Anterior cingulate cortex (tissue), 58 donors: Measurements from ENCODE around the gene TFCP2.
A peak's percentile ranks its signal among the peaks of the same experiment; 100 is the strongest.

Source experiments
- DNase-seq, 58 donors: peaks; one replicate each; lab custom pipeline; 2025; lab: John Stamatoyannopoulos, UW

TFCP2 gene

DNA sequence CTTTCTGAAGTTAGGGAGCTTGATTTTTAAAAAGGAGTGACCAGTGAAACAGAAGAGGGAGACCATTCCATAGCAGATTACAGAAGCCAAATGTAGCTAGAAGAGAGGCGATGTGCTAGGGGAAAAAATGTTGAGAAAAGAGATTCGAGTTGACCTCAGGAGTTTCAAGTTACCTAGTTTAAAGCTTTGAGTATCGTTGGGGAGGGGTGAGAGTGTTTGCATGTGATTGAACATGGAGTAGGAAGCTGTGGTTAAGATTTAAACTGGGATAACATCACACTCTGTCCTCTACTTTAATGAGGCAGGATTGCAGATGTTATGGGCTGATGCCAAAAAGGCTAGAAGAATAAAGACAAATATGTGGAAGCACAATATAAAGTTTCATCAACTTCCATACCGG lies 121.1 kb downstream of the TFCP2 start:
- DNase-seq: no peak

GRCh38 chr12:51049525-51049924 lies 123.4 kb downstream of the TFCP2 start:
- no peak for DNase-seq

GRCh38 chr12:51048661-51049251 lies 124.2 kb downstream of the TFCP2 start:
- DNase-seq: no peak

DNA sequence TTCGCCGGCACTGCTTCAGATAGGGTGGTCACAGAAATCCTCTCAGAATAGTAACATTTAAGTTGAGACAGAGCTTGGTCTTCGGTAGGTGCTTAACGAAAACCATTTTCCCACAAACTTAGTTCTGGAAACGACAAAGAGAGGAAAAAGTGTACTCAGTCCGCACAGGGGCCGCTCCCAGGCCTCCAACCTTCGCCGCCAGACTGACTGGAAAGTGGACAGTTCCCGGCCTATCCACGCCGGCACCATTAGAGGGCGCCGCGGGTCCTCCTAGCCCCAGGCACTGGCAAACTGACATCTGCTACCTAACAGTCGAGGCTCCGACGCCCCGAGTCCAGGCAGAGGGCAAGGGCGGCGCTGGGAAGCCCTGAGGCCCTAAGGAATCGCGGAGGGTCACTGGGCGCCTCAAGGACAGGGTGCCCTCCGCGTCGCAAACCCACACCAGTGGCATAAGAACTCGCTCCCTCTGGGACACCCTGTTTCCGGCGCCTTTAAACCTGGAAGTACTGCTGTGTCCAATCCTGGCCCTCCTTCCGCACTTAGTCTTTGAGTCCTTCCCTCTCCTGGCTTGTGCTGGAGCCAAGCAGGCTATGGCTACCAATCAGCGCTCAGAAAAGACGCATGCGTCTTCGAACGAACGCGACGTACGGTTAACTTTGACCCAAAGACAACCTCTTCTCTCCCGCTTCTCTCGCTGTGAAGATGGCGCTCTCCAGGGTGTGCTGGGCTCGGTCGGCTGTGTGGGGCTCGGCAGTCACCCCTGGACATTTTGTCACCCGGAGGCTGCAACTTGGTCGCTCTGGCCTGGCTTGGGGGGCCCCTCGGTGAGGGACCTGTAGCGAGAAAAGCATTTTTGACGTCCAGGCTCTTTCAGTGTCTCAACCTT lies 125.0 kb downstream of the TFCP2 start, which contains the start of gene LETMD1:
Gene LETMD1, plus strand, starts transcription at position 673 of the 886 bp plus-strand sequence. Its CDS starts 30 bp downstream, at position 703.
- peak; percentile 72 to 99 (median 96) for DNase-seq
